ENCODE results near the gene SOCS7. TPM values are rescaled to one million over a fixed set of nuclear protein-coding genes. Genes with fewer than 3 reads are reported as not detected.

SOCS7 gene
- total and polyA plus RNA-seq, 2 experiments from 2014 or later: 5.0 to 29.2 TPM

GRCh38 chr17:38405654-38406053, 54.0 kb downstream of the SOCS7 start:
- TF ChIP-seq, protein P1, sequence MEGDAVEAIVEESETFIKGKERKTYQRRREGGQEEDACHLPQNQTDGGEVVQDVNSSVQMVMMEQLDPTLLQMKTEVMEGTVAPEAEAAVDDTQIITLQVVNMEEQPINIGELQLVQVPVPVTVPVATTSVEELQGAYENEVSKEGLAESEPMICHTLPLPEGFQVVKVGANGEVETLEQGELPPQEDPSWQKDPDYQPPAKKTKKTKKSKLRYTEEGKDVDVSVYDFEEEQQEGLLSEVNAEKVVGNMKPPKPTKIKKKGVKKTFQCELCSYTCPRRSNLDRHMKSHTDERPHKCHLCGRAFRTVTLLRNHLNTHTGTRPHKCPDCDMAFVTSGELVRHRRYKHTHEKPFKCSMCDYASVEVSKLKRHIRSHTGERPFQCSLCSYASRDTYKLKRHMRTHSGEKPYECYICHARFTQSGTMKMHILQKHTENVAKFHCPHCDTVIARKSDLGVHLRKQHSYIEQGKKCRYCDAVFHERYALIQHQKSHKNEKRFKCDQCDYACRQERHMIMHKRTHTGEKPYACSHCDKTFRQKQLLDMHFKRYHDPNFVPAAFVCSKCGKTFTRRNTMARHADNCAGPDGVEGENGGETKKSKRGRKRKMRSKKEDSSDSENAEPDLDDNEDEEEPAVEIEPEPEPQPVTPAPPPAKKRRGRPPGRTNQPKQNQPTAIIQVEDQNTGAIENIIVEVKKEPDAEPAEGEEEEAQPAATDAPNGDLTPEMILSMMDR (conservative IDR thresholded peaks at IDR 0.05; ENCODE audit: low read depth in 2 of 2): no peak
- TF ChIP-seq ZNF462 (CRISPR knock-in tag; IDR thresholded peaks at IDR 0.05) (no peak), EZH2 (IDR thresholded peaks at IDR 0.05; ENCODE audit: low read depth, unreplicated experiment) (no peak), ZNF114 (CRISPR knock-in tag; IDR thresholded peaks at IDR 0.05) (no peak), CREB1 (CRISPR knock-in tag; IDR thresholded peaks at IDR 0.05; ENCODE audit: low read depth) (no peak), POLR2AphosphoS5 (IDR thresholded peaks at IDR 0.05; ENCODE audit: low read depth) (no peak), ZNF331 (CRISPR knock-in tag; IDR thresholded peaks at IDR 0.05; ENCODE audit: low read depth) (no peak), JUNB (IDR thresholded peaks at IDR 0.05; ENCODE audit: unreplicated experiment) (no peak), NANOG (IDR thresholded peaks at IDR 0.05; ENCODE audit: borderline replicate concordance) (no peak), EZH2phosphoT487 (IDR thresholded peaks at IDR 0.05; ENCODE audit: unreplicated experiment) (no peak), STAT1 (IDR thresholded peaks at IDR 0.05; ENCODE audit: unreplicated experiment) (no peak)
- TF ChIP-seq, protein P2, sequence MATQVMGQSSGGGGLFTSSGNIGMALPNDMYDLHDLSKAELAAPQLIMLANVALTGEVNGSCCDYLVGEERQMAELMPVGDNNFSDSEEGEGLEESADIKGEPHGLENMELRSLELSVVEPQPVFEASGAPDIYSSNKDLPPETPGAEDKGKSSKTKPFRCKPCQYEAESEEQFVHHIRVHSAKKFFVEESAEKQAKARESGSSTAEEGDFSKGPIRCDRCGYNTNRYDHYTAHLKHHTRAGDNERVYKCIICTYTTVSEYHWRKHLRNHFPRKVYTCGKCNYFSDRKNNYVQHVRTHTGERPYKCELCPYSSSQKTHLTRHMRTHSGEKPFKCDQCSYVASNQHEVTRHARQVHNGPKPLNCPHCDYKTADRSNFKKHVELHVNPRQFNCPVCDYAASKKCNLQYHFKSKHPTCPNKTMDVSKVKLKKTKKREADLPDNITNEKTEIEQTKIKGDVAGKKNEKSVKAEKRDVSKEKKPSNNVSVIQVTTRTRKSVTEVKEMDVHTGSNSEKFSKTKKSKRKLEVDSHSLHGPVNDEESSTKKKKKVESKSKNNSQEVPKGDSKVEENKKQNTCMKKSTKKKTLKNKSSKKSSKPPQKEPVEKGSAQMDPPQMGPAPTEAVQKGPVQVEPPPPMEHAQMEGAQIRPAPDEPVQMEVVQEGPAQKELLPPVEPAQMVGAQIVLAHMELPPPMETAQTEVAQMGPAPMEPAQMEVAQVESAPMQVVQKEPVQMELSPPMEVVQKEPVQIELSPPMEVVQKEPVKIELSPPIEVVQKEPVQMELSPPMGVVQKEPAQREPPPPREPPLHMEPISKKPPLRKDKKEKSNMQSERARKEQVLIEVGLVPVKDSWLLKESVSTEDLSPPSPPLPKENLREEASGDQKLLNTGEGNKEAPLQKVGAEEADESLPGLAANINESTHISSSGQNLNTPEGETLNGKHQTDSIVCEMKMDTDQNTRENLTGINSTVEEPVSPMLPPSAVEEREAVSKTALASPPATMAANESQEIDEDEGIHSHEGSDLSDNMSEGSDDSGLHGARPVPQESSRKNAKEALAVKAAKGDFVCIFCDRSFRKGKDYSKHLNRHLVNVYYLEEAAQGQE (IDR thresholded peaks at IDR 0.05; ENCODE audit: unreplicated experiment): no peak
- TF ChIP-seq, protein P3, sequence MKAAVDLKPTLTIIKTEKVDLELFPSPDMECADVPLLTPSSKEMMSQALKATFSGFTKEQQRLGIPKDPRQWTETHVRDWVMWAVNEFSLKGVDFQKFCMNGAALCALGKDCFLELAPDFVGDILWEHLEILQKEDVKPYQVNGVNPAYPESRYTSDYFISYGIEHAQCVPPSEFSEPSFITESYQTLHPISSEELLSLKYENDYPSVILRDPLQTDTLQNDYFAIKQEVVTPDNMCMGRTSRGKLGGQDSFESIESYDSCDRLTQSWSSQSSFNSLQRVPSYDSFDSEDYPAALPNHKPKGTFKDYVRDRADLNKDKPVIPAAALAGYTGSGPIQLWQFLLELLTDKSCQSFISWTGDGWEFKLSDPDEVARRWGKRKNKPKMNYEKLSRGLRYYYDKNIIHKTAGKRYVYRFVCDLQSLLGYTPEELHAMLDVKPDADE (IDR thresholded peaks at IDR 0.05): no peak
- no peaks in the 10 kb centered on the region for H3K9me2 ChIP-seq (ENCODE audit: insufficient read depth)
- no peak overlapping the region for H3K27ac Mint-ChIP-seq
- no peaks in the 10 kb centered on the region for H3K36me3 ChIP-seq (ENCODE audit: insufficient read depth)
- no peaks in the 10 kb centered on the region for H4K20me1 ChIP-seq (replicated peaks; ENCODE audit: insufficient read depth)
- no peak overlapping the region for H3K27ac ChIP-seq (ENCODE audit: low read depth)
- DNase-seq (ENCODE audit: low spot score) (no peak), ATAC-seq (no peak)
- 0 out of 2 replicates have a peak, but pooled peaks cover 10% of the 10 kb centered on the region for H3F3A ChIP-seq (replicated peaks; ENCODE audit: low read depth)
- peaks cover 45% of the 10 kb centered on the region for H3K4me1 Mint-ChIP-seq
- H3K36me3 Mint-ChIP-seq (ENCODE audit: low read depth): peaks cover 16% of the 10 kb centered on the region
- no peak overlapping the region; the same call in 2 of the 3 replicates for H3K4me3 Mint-ChIP-seq
- H3K4me2 ChIP-seq: no peak overlapping the region
- H3K4me3 ChIP-seq: no peak overlapping the region
- peaks cover 3% of the 10 kb centered on the region for H3K27me3 Mint-ChIP-seq (ENCODE audit: insufficient read depth, low read depth, poor library complexity)
- no peaks in the 10 kb centered on the region for H3K9me3 Mint-ChIP-seq
- H3K27me3 ChIP-seq (ENCODE audit: insufficient read depth): no peaks in the 10 kb centered on the region
- no peak overlapping the region for H2AFZ ChIP-seq
- H3K79me2 ChIP-seq (replicated peaks; ENCODE audit: insufficient read depth): no peaks in the 10 kb centered on the region
- H3K4me1 ChIP-seq (ENCODE audit: insufficient read depth): peaks cover 34% of the 10 kb centered on the region
